GM19324 (cell line): Measurements from ENCODE around the gene ZNF628.
A peak's percentile ranks its signal among the peaks of the same experiment; 100 is the strongest.

Source experiments
- ATAC-seq: cut with Tn5 transposase; IDR thresholded peaks from one replicate; pipeline ENCODE4 v1.9.1; 2021; ENCODE audit warnings: mild to moderate bottlenecking, moderate library complexity; ENCODE audit not compliant: unreplicated experiment, low FRiP score

ZNF628 gene

GRCh38 chr19:55464662-55465054 is 11.8 kb upstream of the ZNF628 start, which contains the start of gene C19orf85:
Gene C19orf85, minus strand, starts transcription at chr19:55464751. Its CDS starts 197 bp downstream, at chr19:55464554.
- no peak for ATAC-seq

- no peak for ATAC-seq
These were observed 10.8 kb upstream of the ZNF628 start for GRCh38 chr19:55465460-55466240.

GRCh38 chr19:55466241-55466614 is 10.2 kb upstream of the ZNF628 start:
- ATAC-seq, result no peak

GRCh38 chr19:55467236-55468053 is 9.0 kb upstream of the ZNF628 start:
- peak; percentile 49 for ATAC-seq

- no peak for ATAC-seq
These were observed 8.4 kb upstream of the ZNF628 start for GRCh38 chr19:55468054-55468393.

- ATAC-seq, result no peak
These were observed 5.2 kb upstream of the ZNF628 start for GRCh38 chr19:55471266-55471665.

- ATAC-seq, result no peak
These were observed 4.0 kb upstream of the ZNF628 start for GRCh38 chr19:55472463-55472862.

- ATAC-seq, result no peak
These were observed 3.0 kb upstream of the ZNF628 start for GRCh38 chr19:55473225-55474012.

GRCh38 chr19:55474269-55475265 is 1.9 kb upstream of the ZNF628 start:
- ATAC-seq, result no peak

GRCh38 chr19:55477905-55478304 is 1.5 kb downstream of the ZNF628 start:
- no peak for ATAC-seq

- ATAC-seq, result no peak
These were observed 1.9 kb downstream of the ZNF628 start for GRCh38 chr19:55478364-55478763.

- ATAC-seq, result no peak
These were observed 2.6 kb downstream of the ZNF628 start for GRCh38 chr19:55479045-55479444.

GRCh38 chr19:55479451-55480230 is 3.2 kb downstream of the ZNF628 start:
- ATAC-seq, result no peak

- ATAC-seq, result no peak
These were observed 4.9 kb downstream of the ZNF628 start for GRCh38 chr19:55481148-55481793.

GRCh38 chr19:55481794-55482155 is 5.4 kb downstream of the ZNF628 start:
- ATAC-seq, result no peak

GRCh38 chr19:55482156-55482961 is 5.9 kb downstream of the ZNF628 start:
- no peak for ATAC-seq

GRCh38 chr19:55482967-55483705 is 6.7 kb downstream of the ZNF628 start:
- no peak for ATAC-seq
